ENCODE results near the gene PEAR1. TPM values are rescaled to one million over a fixed set of nuclear protein-coding genes. Genes with fewer than 3 reads are reported as not detected.
A peak's percentile ranks its signal among the peaks of the same experiment; 100 is the strongest.

Gene PEAR1
- total RNA-seq, 1 experiment from 2014 or later, result 0.39 TPM

DNA sequence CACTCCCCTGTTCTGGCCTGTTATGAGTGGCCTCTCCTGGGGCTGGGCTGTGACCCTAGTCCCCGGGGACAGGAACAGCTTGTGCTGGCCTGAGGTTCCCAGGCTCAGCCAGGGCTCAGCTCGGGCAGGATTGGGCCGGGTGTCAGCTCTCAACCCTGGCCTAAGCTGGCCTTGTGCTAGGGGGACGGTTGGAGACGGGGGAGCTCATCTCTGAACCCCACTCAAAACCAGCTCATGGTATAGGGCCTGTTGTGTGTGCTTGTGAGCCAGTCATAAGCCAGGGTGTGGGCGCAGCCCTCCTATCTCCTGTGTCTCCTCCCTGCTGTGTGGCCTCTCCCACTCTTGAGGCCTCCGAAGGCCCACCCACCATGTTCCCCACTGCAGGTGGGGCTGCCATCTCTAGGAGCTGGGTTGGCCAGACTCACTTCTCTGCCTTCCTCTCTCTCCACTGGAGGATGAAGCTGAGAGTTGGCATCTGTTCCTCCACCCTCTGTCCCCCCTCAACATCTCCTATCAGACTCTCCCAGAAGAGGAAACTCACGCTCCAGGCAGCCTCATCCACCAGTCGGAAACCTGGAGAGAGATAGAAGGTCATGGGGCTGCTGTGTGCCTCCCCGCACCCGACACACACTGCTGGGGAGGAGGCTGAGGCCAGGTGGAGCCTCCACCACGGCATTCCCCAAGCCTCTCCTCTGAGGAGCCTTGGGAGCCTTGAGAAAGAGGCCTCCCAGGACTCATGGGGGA, 1.4 kb downstream of the PEAR1 start:
- Histone ChIP-seq H3K56ac (ENCODE audit: insufficient read length, low read depth, low read length) (no peak overlapping the region), H2BK15ac (ENCODE audit: low read depth, low read length) (no peak overlapping the region), H4K8ac (replicated peaks; ENCODE audit: insufficient read length, low read depth, low read length) (no peak overlapping the region), H3K9ac (ENCODE audit: extremely low read depth, insufficient read length, low read length) (no peak overlapping the region), H3K79me2 (ENCODE audit: insufficient read depth, low read length) (no peaks in the 10 kb centered on the region), H3T11ph (ENCODE audit: low read length) (no peak overlapping the region), H2BK5ac (ENCODE audit: insufficient read length, low read length) (no peak overlapping the region), H4K91ac (ENCODE audit: insufficient read length, low read depth, low read length) (no peak overlapping the region), H2BK12ac (ENCODE audit: insufficient read length, low read depth, low read length) (no peak overlapping the region), H3K27ac (ENCODE audit: insufficient read length, low read depth, low read length) (no peak overlapping the region), H2AK5ac (ENCODE audit: insufficient read length, low read length) (no peak overlapping the region), H4K20me1 (ENCODE audit: control insufficient read depth, insufficient read depth, insufficient read length) (no peaks in the 10 kb centered on the region), H2BK120ac (ENCODE audit: low read depth, low read length, poor library complexity, severe bottlenecking) (no peak overlapping the region), H2AFZ (ENCODE audit: low read length) (no peak overlapping the region), H3K9me3 (ENCODE audit: control insufficient read depth, low read depth, low read length) (no peaks in the 10 kb centered on the region), H3K18ac (ENCODE audit: insufficient read length, low read depth, low read length) (no peak overlapping the region), H3K79me1 (ENCODE audit: insufficient read depth, low read depth, low read length, poor library complexity, severe bottlenecking) (no peaks in the 10 kb centered on the region), H3K4me1 (ENCODE audit: insufficient read depth, low read length) (no peaks in the 10 kb centered on the region), H4K5ac (ENCODE audit: insufficient read length, low read depth, low read length) (no peak overlapping the region), H3K27me3 (ENCODE audit: insufficient read depth, low read length) (peaks cover 21% of the 10 kb centered on the region; the same call in 1 of the 2 replicates), H3K14ac (ENCODE audit: insufficient read depth, low read length) (no peak overlapping the region), H2BK20ac (ENCODE audit: low read depth, low read length, poor library complexity, severe bottlenecking) (no peak overlapping the region), H3K4me2 (ENCODE audit: insufficient read depth, insufficient read length, low read length) (no peak overlapping the region), H3K4ac (ENCODE audit: low read depth, low read length) (no peak overlapping the region), H3K23ac (ENCODE audit: insufficient read length, low read depth, low read length) (no peak overlapping the region), H3K23me2 (ENCODE audit: insufficient read length, low read depth, low read length, poor library complexity, severe bottlenecking) (no peaks in the 10 kb centered on the region)
- Mint-ChIP-seq H3K27me3 (ENCODE audit: low read depth) (peaks cover 88% of the 10 kb centered on the region), H3K36me3 (ENCODE audit: insufficient read depth in 1 of 3, low read depth in 3 of 3) (no peaks in the 10 kb centered on the region), H3K4me3 (no peak overlapping the region), H3K4me1 (peaks cover 21 to 41% of the 10 kb centered on the region in 2 experiments), H3K27ac (peak overlapping the region in 1 of 3 experiments; percentile 39; a peak in 1 of 7 replicates), H3K9me3 (no peaks in the 10 kb centered on the region; a peak in 2 of 5 replicates)
- WGBS (ENCODE audit: extremely low coverage, insufficient read length, low lambda C conversion rate), result no CpG with 5 or more reads among the region's 12 CpGs
- no peak for DNase-seq
- TF ChIP-seq, protein P1, sequence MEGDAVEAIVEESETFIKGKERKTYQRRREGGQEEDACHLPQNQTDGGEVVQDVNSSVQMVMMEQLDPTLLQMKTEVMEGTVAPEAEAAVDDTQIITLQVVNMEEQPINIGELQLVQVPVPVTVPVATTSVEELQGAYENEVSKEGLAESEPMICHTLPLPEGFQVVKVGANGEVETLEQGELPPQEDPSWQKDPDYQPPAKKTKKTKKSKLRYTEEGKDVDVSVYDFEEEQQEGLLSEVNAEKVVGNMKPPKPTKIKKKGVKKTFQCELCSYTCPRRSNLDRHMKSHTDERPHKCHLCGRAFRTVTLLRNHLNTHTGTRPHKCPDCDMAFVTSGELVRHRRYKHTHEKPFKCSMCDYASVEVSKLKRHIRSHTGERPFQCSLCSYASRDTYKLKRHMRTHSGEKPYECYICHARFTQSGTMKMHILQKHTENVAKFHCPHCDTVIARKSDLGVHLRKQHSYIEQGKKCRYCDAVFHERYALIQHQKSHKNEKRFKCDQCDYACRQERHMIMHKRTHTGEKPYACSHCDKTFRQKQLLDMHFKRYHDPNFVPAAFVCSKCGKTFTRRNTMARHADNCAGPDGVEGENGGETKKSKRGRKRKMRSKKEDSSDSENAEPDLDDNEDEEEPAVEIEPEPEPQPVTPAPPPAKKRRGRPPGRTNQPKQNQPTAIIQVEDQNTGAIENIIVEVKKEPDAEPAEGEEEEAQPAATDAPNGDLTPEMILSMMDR (conservative IDR thresholded peaks at IDR 0.05), result no peak
